HepG2 (cell line): Measurements from ENCODE around the gene CHMP4B. TPM values are rescaled to one million over a fixed set of nuclear protein-coding genes. Genes with fewer than 3 reads are reported as not detected.
A peak's percentile ranks its signal among the peaks of the same experiment; 100 is the strongest.

Source experiments
- ATAC-seq: fragments of 200-7000 bp; cut with Tn5 transposase; 3 replicates; pipeline ENCODE4 v1.9.1; 2020; ENCODE audit warnings: mild to moderate bottlenecking, moderate library complexity
- BruUV-seq: library from RNA; stranded (reverse); fragments of 400-500 nt; replicated peaks from 2 replicates; lab custom pipeline; 2021; lab: Mats Ljungman, UMichigan
- CTCF ChIA-PET: fragments of 300-600 bp; formaldehyde crosslinking; extraction: SDS; loops from one replicate; lab custom pipeline; 2021; ENCODE audit warnings: low total read pairs, inconsistent platforms, low intra/inter-chr PET ratio; lab: Yijun Ruan, JAX
- POLR2A ChIA-PET: fragments of 350-600 bp; sonication (Branson Sonifier 250); formaldehyde crosslinking; loops from one replicate; lab custom pipeline; 2020; ENCODE audit warnings: antibody characterized with exemption, inconsistent platforms; lab: Yijun Ruan, JAX
- DNase-seq: peaks from one replicate; pipeline ENCODE4 v3.0.0-alpha.2; 2015; ENCODE audit warnings: low spot score
- FAIRE-seq: peaks from 3 replicates; lab custom pipeline; 2011; peaks lifted over from hg19 to GRCh38; lab: Jason Lieb, UNC
- H2AFZ ChIP-seq: one replicate; pipeline ENCODE4 v1.6.1; 2011; ENCODE audit warnings: low read length, inconsistent platforms
- H3K27ac ChIP-seq: fragments of 300-600 bp; 3 replicates; pipeline ENCODE4 v1.8.0; 2011; ENCODE audit warnings: mixed run types, mild to moderate bottlenecking, mixed read lengths, low read length, inconsistent platforms; ENCODE audit not compliant: insufficient read depth; ENCODE audit errors: extremely low read length
- H3K27me3 ChIP-seq, 2 experiments: fragments of 200-600 bp in 1 of 2; 2 replicates in 1 of 2; 3 replicates in 1 of 2; pipeline versions ENCODE4 v1.6.0 to v1.8.0; 2011; ENCODE audit warnings: low read length in 2 of 2, mild to moderate bottlenecking in 2 of 2, moderate library complexity in 2 of 2, inconsistent platforms in 1 of 2; ENCODE audit not compliant: insufficient read depth in 2 of 2, control insufficient read depth in 1 of 2
- H3K36me3 ChIP-seq, 2 experiments: fragments of 200-600 bp in 1 of 2; replicated peaks in 1 of 2; 2 replicates in 1 of 2; 3 replicates in 1 of 2; pipeline versions ENCODE4 v1.5.1 to v1.8.0; 2011; ENCODE audit warnings: low read length in 2 of 2, inconsistent platforms in 1 of 2; ENCODE audit not compliant: insufficient read depth in 2 of 2, control insufficient read depth in 1 of 2
- H3K4me1 ChIP-seq: 2 replicates; pipeline ENCODE4 v1.5.1; 2012; ENCODE audit warnings: low read length, inconsistent platforms; ENCODE audit not compliant: insufficient read depth
- H3K4me2 ChIP-seq: 2 replicates; pipeline ENCODE4 v1.6.0; 2011; ENCODE audit warnings: low read depth, low read length, inconsistent platforms
- H3K4me3 ChIP-seq, 3 experiments: fragments of 200-600 bp in 1 of 3; sonication (generic), shearing (Covaris generic) in 1 of 3; replicated peaks in 1 of 3; 2 replicates each; pipeline ENCODE4 v1.5.1; 2011 to 2016; ENCODE audit warnings: low read length in 3 of 3, inconsistent platforms in 2 of 3, low read depth in 2 of 3, mild to moderate bottlenecking in 2 of 3, control low read depth in 1 of 3, mixed read lengths in 1 of 3; ENCODE audit not compliant: insufficient read depth in 1 of 3
- H3K79me2 ChIP-seq: one replicate; pipeline ENCODE4 v1.6.1; 2011; ENCODE audit warnings: low read length, inconsistent platforms; ENCODE audit not compliant: insufficient read depth
- H3K9ac ChIP-seq: 2 replicates; pipeline ENCODE4 v1.6.0; 2011; ENCODE audit warnings: mild to moderate bottlenecking, low read depth, low read length, inconsistent platforms; ENCODE audit not compliant: insufficient read depth
- H3K9me3 ChIP-seq: 2 replicates; pipeline ENCODE4 v1.5.1; 2012; ENCODE audit warnings: mild to moderate bottlenecking, low read length
- H4K20me1 ChIP-seq: 2 replicates; pipeline ENCODE4 v1.6.0; 2011; ENCODE audit warnings: inconsistent platforms, mild to moderate bottlenecking, low read length, moderate library complexity; ENCODE audit not compliant: insufficient read depth
- FOSL2 ChIP-seq: sonication (generic); formaldehyde crosslinking; IDR thresholded peaks from 2 replicates; pipeline ENCODE4 v1.4.0; 2020; ENCODE audit warnings: missing genetic modification reagents
- IKZF4 ChIP-seq: sonication (generic); formaldehyde crosslinking; IDR thresholded peaks from 2 replicates; pipeline ENCODE4 v1.5.1; 2020; ENCODE audit warnings: borderline replicate concordance, mild to moderate bottlenecking, low read depth, missing genetic modification reagents; ENCODE audit errors: not compliant biosample characterization
- NFATC3 ChIP-seq: sonication (generic); formaldehyde crosslinking; IDR thresholded peaks from 2 replicates; pipeline ENCODE4 v1.5.1; 2020; ENCODE audit warnings: mild to moderate bottlenecking, missing genetic modification reagents
- NFIC ChIP-seq: IDR thresholded peaks from 2 replicates; pipeline ENCODE4 v1.6.1; 2012; ENCODE audit warnings: mild to moderate bottlenecking, low read length, inconsistent platforms
- RFXANK ChIP-seq: IDR thresholded peaks from 2 replicates; pipeline ENCODE4 v1.6.1; 2016
- ZNF180 ChIP-seq: sonication (generic); formaldehyde crosslinking; IDR thresholded peaks from 2 replicates; pipeline ENCODE4 v1.4.0; 2020; ENCODE audit warnings: low read depth, missing genetic modification reagents, borderline replicate concordance
- ZNF326 ChIP-seq: sonication (generic); formaldehyde crosslinking; IDR thresholded peaks from 2 replicates; pipeline ENCODE4 v1.4.0; 2020; ENCODE audit warnings: missing genetic modification reagents, borderline replicate concordance
- ZNF484 ChIP-seq: sonication (generic); formaldehyde crosslinking; IDR thresholded peaks from 2 replicates; pipeline ENCODE4 v1.5.1; 2020; ENCODE audit warnings: mild to moderate bottlenecking, low read depth, missing genetic modification reagents, borderline replicate concordance
- WGBS: methylation state at CpG from one replicate; pipeline ENCODE4 v1.1.6; 2017; ENCODE audit warnings: low lambda C conversion rate; 5-methylcytosine and 5-hydroxymethylcytosine counted together
- in situ Hi-C: cut with HindIII; loops from 2 replicates; pipeline ENCODE4 v1.10.0; 2017; ENCODE audit warnings: low pct_unique_long_range_greater_than_20kb; ENCODE audit not compliant: extremely low pct_ligation_motif_present
- intact Hi-C: fragments of 100-400 bp; cut with micrococcal nuclease; formaldehyde crosslinking; loops from one replicate; pipeline ENCODE4 v1.10.0; 2022; ENCODE audit not compliant: unreplicated experiment
- polyA plus RNA-seq, 8 experiments: library from polyadenylated mRNA; depleted of rRNA in 3 of 8; stranded (reverse) in 7 of 8; unstranded in 1 of 8; fragments of >200 nt; fragmentation: Illumina TruSeq in 4 of 8; extraction: Trizol in 4 of 8; gene quantifications; 2 replicates each; pipeline versions ENCODE4 v1.2.1 to v1.2.3, GENCODE V29; 2011 to 2016; ENCODE audit warnings: low read depth in 4 of 8, missing spikeins in 1 of 8, mixed read lengths in 1 of 8; ENCODE audit not compliant: insufficient read depth in 1 of 8
- total RNA-seq, 5 experiments: library from RNA; depleted of rRNA; stranded (reverse); fragments of >200 nt; fragmentation: Illumina TruSeq; extraction: Trizol; gene quantifications; 2 replicates each; pipeline ENCODE4 v1.2.3, GENCODE V29; 2016; ENCODE audit warnings: low read depth in 1 of 5
- TF ChIP-seq, protein P1 (sequence below): sonication (generic); formaldehyde crosslinking; IDR thresholded peaks from 2 replicates; pipeline ENCODE4 v1.4.0; 2020; ENCODE audit warnings: missing genetic modification reagents

Gene CHMP4B
- total and polyA plus RNA-seq, 2 of the 13 experiments (the other 11 are each of a cell fraction or from before 2014, with no cell fraction given): 40.1 to 45.6 TPM

DNA sequence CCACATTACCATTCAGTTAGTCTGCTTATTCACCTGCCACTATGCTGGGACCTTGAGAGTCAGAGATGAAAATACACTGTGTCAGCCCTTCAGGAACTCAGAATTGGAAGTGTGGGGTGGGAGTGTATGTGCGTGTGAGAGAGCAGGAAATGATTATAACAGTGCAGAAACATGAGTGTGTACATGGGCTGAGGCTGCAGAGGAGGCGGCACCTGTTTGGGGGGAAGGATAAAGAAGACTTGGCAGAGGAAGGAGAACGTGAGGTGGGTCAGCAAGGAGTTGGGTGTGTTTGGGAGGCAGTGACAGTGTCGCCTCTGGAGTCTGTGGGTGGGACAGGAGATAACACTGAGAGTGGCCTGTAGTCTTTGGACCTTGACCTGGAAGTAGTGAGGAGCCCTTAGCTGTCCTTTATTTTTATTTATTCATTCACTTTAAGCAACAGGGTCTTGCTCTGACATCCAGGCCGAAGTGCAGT, 3.1 kb downstream of the CHMP4B start (continued):
- TF ChIP-seq ZNF180 (CRISPR knock-in tag) (no peak), NFIC (no peak), IKZF4 (CRISPR knock-in tag) (peak; percentile 66), ZNF484 (CRISPR knock-in tag) (no peak)
- TF ChIP-seq, protein P1, sequence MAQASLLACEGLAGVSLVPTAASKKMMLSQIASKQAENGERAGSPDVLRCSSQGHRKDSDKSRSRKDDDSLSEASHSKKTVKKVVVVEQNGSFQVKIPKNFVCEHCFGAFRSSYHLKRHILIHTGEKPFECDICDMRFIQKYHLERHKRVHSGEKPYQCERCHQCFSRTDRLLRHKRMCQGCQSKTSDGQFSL (CRISPR knock-in tag): no peak

DNA sequence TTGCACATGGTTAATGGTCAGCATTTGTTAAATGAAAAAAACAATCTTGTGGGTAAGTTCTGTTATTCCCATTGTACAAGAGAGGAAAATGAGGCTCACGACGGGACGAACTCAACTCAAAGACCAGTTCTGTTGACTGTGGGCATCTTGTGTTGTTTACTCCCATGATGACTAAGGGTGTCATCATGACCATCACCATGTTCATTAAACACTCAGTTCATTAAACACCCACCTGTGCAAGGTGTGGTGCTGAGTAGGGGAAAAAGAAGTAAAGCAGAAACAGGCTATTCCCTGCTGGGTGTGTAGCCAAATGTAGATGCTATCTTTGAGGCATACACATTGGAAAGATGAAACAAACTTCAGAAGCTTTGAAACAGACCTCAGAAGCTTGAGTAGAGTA, 4.5 kb downstream of the CHMP4B start:
- no TSS peak for BruUV-seq
- Histone ChIP-seq H3K4me1 (peaks cover 38% of the 10 kb centered on the region), H3K9ac (no peak overlapping the region), H3K36me3 (peaks cover 11 to 21% of the 10 kb centered on the region in 2 experiments; a peak in 3 of 5 replicates), H3K27me3 (no peaks in the 10 kb centered on the region; a peak in 1 of 5 replicates), H3K9me3 (no peaks in the 10 kb centered on the region), H3K4me3 (no peak overlapping the region), H3K79me2 (peaks cover 86% of the 10 kb centered on the region)
- 96% methylated on average over 3 of the region's 3 CpGs for WGBS
- ChIA-PET POLR2A (no interaction called here), CTCF (no interaction called here)
- no peak for ATAC-seq
- no peak for FAIRE-seq
- in situ Hi-C loops: no loop called here
- no peak for TF ChIP-seq NFATC3 (CRISPR knock-in tag)
- TF ChIP-seq FOSL2: 0 out of 2 replicates have a peak, but pooled peaks have one; percentile 29
- TF ChIP-seq RFXANK (CRISPR knock-in tag): no peak
- no peak for TF ChIP-seq ZNF326
- TF ChIP-seq, all 625 proteins: peak for 1
- Histone ChIP-seq H3K4me2 (no peak overlapping the region), H4K20me1 (peaks cover 26% of the 10 kb centered on the region), H3K27ac (no peak overlapping the region), H2AFZ (no peak overlapping the region)
- intact Hi-C loops: no loop called here
- no peak for DNase-seq
